Esophagus squamous epithelium (tissue), 5 donors: ENCODE data around the gene RAP1A. TPM values are rescaled to one million over a fixed set of nuclear protein-coding genes. Genes with fewer than 3 reads are reported as not detected.

Experiments used
- DNase-seq: peaks from one replicate; lab custom pipeline; 2025; lab: John Stamatoyannopoulos, UW
- H3K27ac ChIP-seq, 4 donors: fragments of 200-600 bp; sonication (generic); one replicate each; pipeline ENCODE4 v1.5.1; 2016 to 2019; ENCODE audit warnings: mild to moderate bottlenecking in 1 of 4
- H3K27me3 ChIP-seq, 4 donors: fragments of 200-600 bp; sonication (generic); 1 replicate in 3 of 4; 2 replicates in 1 of 4; pipeline versions ENCODE4 v1.5.1 to v1.6.0; 2017 to 2021; ENCODE audit warnings: antibody characterized with exemption in 1 of 4
- H3K36me3 ChIP-seq, 3 donors: fragments of 200-600 bp; sonication (generic); one replicate each; pipeline ENCODE4 v1.5.1; 2016 to 2019
- H3K4me1 ChIP-seq, 3 donors: fragments of 200-600 bp; sonication (generic); one replicate each; pipeline ENCODE4 v1.5.1; 2017 to 2019
- H3K4me3 ChIP-seq, 4 donors: fragments of 200-600 bp; sonication (generic); 1 replicate in 3 of 4; 2 replicates in 1 of 4; pipeline ENCODE4 v1.5.1; 2016 to 2019; ENCODE audit warnings: mild to moderate bottlenecking in 2 of 4, moderate library complexity in 1 of 4
- H3K9me3 ChIP-seq, 3 donors: fragments of 200-600 bp; sonication (generic); one replicate each; pipeline ENCODE4 v1.5.1; 2016 to 2019
- POLR2A ChIP-seq, 4 donors: fragments of 450-650 bp; IDR thresholded peaks; one replicate each; pipeline ENCODE4 v1.6.1; 2017; ENCODE audit warnings: antibody characterized with exemption in 4 of 4, mild to moderate bottlenecking in 4 of 4, moderate library complexity in 3 of 4
- WGBS, 2 donors: methylation state at CpG; one replicate each; pipeline ENCODE4 v1.1.5; 2018; 5-methylcytosine and 5-hydroxymethylcytosine counted together
- intact Hi-C: fragments of 100-400 bp; cut with DNase I; formaldehyde crosslinking; loops from one replicate; pipeline ENCODE4 v1.15.0; 2022
- total RNA-seq, 4 donors: library from RNA; depleted of rRNA; stranded (reverse); fragments of >200 nt; gene quantifications; one replicate each; pipeline ENCODE4 v1.1.0, GENCODE V29; 2016
- TF ChIP-seq, protein P1 (sequence below), 6 experiments: fragments of 450-650 bp in 4 of 6; fragments of 200-600 bp in 2 of 6; sonication (generic) in 2 of 6; IDR thresholded peaks; one replicate each; pipeline ENCODE4 v1.5.1; 2016 to 2019; ENCODE audit warnings: antibody characterized with exemption in 6 of 6, mild to moderate bottlenecking in 4 of 6, moderate library complexity in 4 of 6
- donor health status: DM: yes; HTN: yes; CAD: no.

The RAP1A gene
- total RNA-seq, 4 donors from 2014 or later = 24.3 to 111 (median 43.3) TPM

DNA sequence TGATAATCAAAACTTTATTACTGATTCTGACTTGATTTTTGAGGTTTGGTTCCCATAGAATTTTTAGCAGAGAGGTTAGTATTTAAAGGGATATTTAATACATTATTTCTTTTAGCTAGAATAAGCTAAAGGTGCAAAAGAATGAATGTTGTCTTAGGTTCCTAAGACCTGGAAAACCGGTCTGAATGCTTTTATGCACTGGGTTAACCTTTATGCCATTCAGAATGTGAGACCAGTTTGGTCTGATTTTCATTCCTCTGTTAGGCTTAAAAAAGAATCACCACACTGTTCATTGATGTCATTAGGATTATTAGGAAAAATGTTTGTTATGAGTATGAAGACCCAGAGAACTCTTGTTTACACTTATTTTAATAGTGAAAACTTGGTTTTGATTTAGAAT lies 30.1 kb downstream of the RAP1A start:
- peaks cover 8 to 78% (median 25%) of the 10 kb centered on the region in 3 donors for H3K4me1 ChIP-seq

DNA sequence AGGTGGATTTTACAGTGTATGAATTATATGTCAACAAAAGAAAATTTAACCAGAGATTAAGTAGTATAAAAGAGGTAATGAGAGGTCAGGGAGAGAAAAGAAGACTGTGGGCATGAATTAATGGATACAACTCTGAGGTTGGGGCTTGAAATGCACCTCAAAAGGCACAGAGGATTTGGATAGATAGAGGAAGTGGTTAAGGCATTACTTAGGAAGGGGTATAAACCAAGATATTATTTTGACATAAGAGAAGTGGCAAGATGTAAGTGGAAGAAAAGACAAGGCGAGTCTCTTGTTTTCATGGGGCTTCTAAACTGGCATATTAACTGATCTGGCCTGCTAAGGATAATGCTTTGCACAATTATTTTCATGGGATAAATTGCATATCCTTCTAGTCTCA lies 34.1 kb downstream of the RAP1A start:
- Histone ChIP-seq H3K4me3 (no peak overlapping the region), H3K9me3 (no peaks in the 10 kb centered on the region), H3K36me3 (peaks cover 0 to under 1% (median 0%) of the 10 kb centered on the region in 3 donors), H3K27me3 (no peaks in the 10 kb centered on the region), H3K27ac (no peak overlapping the region), H3K4me1 (peaks cover 8 to 72% (median 11%) of the 10 kb centered on the region in 3 donors)
- DNase-seq = no peak
- WGBS, 2 donors = 58 to 76% methylated on average over 1 of the region's 1 CpG
- TF ChIP-seq, protein P1, sequence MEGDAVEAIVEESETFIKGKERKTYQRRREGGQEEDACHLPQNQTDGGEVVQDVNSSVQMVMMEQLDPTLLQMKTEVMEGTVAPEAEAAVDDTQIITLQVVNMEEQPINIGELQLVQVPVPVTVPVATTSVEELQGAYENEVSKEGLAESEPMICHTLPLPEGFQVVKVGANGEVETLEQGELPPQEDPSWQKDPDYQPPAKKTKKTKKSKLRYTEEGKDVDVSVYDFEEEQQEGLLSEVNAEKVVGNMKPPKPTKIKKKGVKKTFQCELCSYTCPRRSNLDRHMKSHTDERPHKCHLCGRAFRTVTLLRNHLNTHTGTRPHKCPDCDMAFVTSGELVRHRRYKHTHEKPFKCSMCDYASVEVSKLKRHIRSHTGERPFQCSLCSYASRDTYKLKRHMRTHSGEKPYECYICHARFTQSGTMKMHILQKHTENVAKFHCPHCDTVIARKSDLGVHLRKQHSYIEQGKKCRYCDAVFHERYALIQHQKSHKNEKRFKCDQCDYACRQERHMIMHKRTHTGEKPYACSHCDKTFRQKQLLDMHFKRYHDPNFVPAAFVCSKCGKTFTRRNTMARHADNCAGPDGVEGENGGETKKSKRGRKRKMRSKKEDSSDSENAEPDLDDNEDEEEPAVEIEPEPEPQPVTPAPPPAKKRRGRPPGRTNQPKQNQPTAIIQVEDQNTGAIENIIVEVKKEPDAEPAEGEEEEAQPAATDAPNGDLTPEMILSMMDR (IDR thresholded peaks at IDR 0.05) = no peak
- no peak for TF ChIP-seq POLR2A (IDR thresholded peaks at IDR 0.05)
- intact Hi-C loops = no loop called here

More for the DNA sequence above, 30.1 kb downstream of the RAP1A start:
- TF ChIP-seq, protein P1 (IDR thresholded peaks at IDR 0.05) = no peak
- no peak for TF ChIP-seq POLR2A (IDR thresholded peaks at IDR 0.05)
- H3K9me3 ChIP-seq = no peaks in the 10 kb centered on the region
- intact Hi-C loops = no loop called here
- DNase-seq = no peak
- peak overlapping the region in 2 of 4 donors; percentile 40 to 51 for H3K27ac ChIP-seq
- no peaks in the 10 kb centered on the region for H3K27me3 ChIP-seq
- 24 to 30% methylated on average over 1 of the region's 1 CpG for WGBS, 2 donors
- H3K4me3 ChIP-seq = no peak overlapping the region
- H3K36me3 ChIP-seq = peaks cover 0 to 7% (median 0%) of the 10 kb centered on the region in 3 donors

DNA sequence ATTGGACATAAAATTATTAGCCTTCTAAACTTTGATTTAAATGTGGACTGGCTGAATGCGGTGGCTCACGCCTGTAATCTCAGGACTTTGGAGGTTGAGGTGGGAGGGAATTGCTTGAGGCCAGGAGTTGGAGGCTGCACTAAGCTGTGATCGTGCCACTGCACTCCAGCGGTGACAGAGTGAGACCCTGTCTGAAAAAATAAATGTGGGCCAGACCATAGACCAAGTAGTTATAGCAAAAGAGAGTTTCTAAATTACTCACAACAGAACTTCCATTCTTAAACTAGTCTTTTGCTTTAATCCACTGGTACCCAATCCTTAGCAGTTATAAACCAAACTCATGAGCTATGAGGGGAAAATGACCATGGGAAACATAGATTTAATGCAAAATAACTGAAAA lies 35.2 kb downstream of the RAP1A start:
- 65 to 73% methylated on average over 4 of the region's 4 CpGs for WGBS, 2 donors
- intact Hi-C loops = loop anchor here (5.0 kb wide), 1 partner anchor 148 kb away; no protein-coding TSS in a partner anchor

DNA sequence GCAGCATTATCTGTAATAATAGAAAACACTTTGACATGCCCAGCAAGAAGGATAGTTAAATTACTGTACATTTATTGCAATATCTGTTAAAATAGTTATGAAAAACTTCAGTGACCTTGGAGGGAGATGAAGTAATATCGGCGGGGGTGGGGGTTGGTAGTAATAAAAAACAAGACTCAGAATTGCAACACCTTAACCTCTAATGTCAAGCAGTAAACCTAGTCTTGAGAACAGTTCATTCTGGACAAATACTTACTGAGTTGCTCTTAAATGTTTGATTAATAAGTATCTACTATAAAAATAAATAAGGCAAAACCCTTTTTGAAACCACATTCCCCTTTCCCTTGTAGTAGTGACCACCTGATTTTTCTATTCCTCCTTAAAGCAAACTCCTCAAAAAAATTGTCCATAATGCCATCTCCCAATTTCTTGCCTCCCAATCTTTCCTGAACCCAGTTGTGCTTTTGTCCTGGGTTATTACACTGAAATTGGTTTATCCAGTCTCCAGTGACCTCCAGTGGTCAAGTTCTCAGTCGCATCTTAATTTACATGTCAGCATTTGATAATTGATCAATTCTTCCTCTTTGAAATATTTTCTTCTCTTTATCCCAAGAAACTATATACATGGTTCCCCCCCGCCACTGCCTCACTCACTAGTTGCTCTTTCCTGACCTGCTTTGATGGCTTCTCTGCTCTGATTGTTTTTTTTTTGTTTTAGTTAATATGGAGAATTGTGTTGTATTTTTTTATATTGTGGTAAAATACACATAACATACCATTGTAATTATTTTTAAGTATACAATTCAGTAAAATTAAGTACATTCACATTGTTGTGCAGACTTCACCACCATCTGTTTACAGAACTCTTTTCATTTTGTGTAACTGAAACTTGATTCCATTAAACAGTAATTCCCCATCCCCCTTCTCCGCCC lies 36.8 kb downstream of the RAP1A start:
- H3K4me1 ChIP-seq = peaks cover 0 to 77% (median 12%) of the 10 kb centered on the region in 3 donors
- intact Hi-C loops = loop anchor here (5.0 kb wide), 1 partner anchor 149 kb away; no protein-coding TSS in a partner anchor

More for the DNA sequence above, 35.2 kb downstream of the RAP1A start:
- no peak overlapping the region for H3K27ac ChIP-seq
- H3K4me3 ChIP-seq = no peak overlapping the region
- peaks cover 0 to 72% (median 5%) of the 10 kb centered on the region in 3 donors for H3K4me1 ChIP-seq
- no peaks in the 10 kb centered on the region for H3K27me3 ChIP-seq
- H3K9me3 ChIP-seq = no peaks in the 10 kb centered on the region
- no peaks in the 10 kb centered on the region for H3K36me3 ChIP-seq
- no peak for TF ChIP-seq POLR2A (IDR thresholded peaks at IDR 0.05)
- TF ChIP-seq, protein P1 (IDR thresholded peaks at IDR 0.05) = no peak
- no peak for DNase-seq

More for the DNA sequence above, 36.8 kb downstream of the RAP1A start:
- Histone ChIP-seq H3K27me3 (no peaks in the 10 kb centered on the region), H3K27ac (peak overlapping the region in 3 of 4 donors; percentile 15 to 48 (median 17)), H3K36me3 (no peaks in the 10 kb centered on the region), H3K9me3 (no peaks in the 10 kb centered on the region), H3K4me3 (no peak overlapping the region)
- 51 to 63% methylated on average over 5 of the region's 5 CpGs for WGBS, 2 donors
- TF ChIP-seq, protein P1 (IDR thresholded peaks at IDR 0.05) = peak; percentile 5 to 65 (median 54)
- no peak for TF ChIP-seq POLR2A (IDR thresholded peaks at IDR 0.05)
- DNase-seq = no peak
